LNCaP clone FGC (cell line): Measurements from ENCODE around the gene NT5C1B.

Experiments used
- DNase-seq: peaks from one replicate; pipeline ENCODE4 v3.0.0-alpha.2; 2011; ENCODE audit warnings: low read depth
- H3K4me3 ChIP-seq: 2 replicates; pipeline ENCODE4 v1.5.1; 2011; ENCODE audit warnings: mild to moderate bottlenecking, low read depth, low read length, control low read depth
- TF ChIP-seq, protein P1 (sequence below): IDR thresholded peaks from 2 replicates; pipeline ENCODE4 v1.5.1; 2012; ENCODE audit warnings: mild to moderate bottlenecking; ENCODE audit not compliant: control insufficient read depth, insufficient read depth; ENCODE audit errors: extremely low read depth

Gene NT5C1B

DNA sequence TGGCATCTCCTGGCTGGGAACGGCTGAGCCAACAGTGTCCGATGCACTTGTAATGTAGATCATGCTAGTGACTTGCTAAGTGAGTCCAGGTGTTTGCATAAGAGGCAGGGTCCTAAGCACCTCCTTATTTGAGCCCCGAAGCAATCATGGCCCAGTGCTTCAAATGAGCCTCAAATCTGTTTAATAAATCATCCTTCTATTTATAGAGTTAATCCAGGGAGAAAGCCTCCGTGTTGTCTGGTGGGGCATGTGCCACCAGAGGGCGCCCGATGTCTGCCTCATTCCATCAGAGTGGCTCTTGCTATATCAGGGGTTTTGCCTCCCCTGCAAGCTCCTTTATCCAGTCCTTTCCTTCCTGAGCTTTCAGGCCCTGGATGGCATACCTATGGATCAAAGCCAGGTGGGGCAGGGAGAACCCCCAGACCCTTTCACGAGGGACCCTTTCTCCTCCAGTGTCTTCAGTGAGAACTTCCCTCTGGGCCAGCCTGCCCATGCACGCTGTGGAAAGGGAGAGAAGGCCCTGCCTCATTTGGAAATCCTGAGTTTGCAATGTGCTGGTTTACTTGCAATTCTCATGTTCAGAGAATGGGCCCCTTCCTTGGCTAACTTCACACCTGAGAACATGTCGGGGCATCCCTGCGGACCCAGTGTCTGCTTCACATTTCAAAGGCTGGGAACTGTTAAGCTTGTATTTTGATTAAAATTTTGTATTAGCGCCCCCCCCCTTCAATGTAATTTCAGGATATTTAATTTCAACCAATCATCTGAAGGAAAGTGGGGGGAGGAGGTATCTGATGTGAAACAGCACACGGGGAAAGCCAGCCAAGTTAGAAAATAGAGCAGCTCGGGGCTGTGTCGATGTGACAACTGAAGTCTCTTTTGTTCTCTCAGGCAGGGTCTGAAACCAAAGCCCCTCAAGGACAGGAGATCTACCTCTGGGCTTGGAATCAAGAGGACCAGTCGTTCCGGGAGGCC, 68.6 kb downstream of the NT5C1B start:
- DNase-seq = peak; percentile 15
- TF ChIP-seq, protein P1, sequence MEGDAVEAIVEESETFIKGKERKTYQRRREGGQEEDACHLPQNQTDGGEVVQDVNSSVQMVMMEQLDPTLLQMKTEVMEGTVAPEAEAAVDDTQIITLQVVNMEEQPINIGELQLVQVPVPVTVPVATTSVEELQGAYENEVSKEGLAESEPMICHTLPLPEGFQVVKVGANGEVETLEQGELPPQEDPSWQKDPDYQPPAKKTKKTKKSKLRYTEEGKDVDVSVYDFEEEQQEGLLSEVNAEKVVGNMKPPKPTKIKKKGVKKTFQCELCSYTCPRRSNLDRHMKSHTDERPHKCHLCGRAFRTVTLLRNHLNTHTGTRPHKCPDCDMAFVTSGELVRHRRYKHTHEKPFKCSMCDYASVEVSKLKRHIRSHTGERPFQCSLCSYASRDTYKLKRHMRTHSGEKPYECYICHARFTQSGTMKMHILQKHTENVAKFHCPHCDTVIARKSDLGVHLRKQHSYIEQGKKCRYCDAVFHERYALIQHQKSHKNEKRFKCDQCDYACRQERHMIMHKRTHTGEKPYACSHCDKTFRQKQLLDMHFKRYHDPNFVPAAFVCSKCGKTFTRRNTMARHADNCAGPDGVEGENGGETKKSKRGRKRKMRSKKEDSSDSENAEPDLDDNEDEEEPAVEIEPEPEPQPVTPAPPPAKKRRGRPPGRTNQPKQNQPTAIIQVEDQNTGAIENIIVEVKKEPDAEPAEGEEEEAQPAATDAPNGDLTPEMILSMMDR = peak; percentile 85
- H3K4me3 ChIP-seq = no peak overlapping the region

DNA sequence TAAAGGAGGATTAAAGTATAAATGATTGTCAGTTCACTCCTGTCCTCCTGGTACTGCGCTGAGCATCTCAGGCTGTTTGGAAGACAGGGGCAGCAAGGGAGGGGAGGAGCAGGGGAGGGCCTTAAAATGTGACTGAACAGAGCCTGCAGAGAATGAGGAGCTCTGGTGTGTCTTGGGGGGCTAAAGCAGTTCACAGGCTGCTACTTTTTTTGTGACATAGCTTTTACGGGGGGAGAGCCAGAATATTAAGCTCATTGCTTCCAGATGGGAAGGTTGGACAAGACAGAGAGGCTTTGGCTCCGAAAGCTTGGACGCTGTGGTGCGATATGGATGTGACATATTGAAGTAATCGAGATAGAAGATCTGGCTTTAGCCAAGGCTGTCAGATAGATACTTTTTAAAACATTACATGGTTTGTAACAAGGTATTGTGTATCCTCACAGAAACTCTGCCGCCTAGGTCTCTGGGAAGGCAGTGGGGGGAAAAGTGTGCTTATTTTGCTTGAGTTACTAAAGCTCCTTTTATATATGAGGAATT, 69.4 kb downstream of the NT5C1B start:
- TF ChIP-seq, protein P1 = no peak
- DNase-seq = no peak

DNA sequence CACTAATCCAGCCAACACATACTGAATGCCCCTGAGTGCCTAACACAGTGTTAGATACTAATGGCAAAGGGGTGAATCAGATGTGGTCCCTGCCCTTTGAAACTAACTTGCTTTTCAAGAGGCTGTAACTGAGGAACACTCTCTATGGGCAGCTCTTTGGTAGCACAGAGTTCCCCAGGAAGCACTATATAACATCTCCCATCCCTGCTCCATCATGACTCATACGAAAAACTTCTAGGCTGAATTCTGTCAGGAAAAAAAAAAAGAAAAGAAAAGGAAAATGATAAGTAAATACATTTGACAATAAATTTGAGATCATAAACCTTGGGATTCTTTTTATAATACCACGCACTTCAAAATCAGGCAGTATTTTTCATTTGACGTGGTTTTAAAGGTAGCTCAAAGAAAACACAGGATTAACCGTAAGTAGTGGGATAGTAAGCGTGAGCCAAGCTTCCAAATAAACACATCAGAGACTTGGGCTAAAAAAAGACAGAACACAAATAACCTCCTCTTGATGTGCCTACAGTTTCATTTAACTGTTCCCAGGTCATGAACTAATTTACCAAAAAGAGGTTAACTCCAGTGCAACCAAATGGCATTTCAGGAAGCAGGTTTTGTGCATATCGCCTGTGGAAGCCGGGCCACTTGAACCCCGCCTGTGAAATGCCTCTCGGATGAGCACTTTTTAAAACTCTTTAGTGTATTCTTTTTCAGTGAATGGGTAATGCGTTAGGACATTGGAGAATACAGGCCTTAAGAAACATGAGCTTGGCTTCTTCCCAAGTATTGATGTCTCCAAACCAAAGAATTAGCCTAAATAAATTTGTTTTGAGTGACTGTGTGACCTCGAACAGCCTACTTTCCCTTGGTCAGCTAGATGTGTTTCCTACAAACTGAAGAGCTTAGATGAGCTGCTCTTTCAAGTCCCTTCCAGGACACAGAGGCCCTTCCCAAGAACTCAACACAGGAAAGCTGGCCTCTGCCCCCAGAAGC, 71.0 kb downstream of the NT5C1B start:
- peak; percentile 11 for DNase-seq
- H3K4me3 ChIP-seq = no peak overlapping the region

More for the DNA sequence above, 69.4 kb downstream of the NT5C1B start:
- no peak overlapping the region for H3K4me3 ChIP-seq

GRCh38 chr2:18517386-18517785, 72.0 kb downstream of the NT5C1B start:
- no peak for DNase-seq
- no peak overlapping the region for H3K4me3 ChIP-seq
- TF ChIP-seq, protein P1 = no peak

More for the DNA sequence above, 71.0 kb downstream of the NT5C1B start:
- TF ChIP-seq, protein P1 = no peak

DNA sequence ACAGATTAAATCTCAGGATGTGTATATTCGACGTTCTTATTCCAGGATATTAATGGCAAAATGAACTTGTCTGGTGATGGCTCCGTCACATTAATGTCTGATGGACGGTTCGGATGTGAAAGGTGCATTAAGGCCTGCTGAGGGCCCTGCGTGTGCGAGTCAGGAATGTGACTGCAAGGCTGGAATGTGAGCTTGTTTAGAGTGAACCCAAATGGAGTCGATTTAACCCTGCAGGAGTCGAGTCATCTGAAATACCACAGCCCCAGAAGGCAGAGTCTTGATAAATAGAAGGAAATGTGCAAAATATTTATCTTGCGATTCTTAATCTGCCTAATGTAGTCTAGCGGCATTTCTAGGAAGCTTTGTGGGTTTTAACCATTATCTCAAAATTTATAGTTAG, 73.3 kb downstream of the NT5C1B start:
- no peak overlapping the region for H3K4me3 ChIP-seq
- TF ChIP-seq, protein P1 = no peak
- no peak for DNase-seq
